ENCODE measurements around the gene HOMER3.

- TF ChIP-seq EZH2 (IDR thresholded peaks at IDR 0.05; ENCODE audit: insufficient read depth, poor library complexity, severe bottlenecking) (no peak), EZH2phosphoT487 (IDR thresholded peaks at IDR 0.05; ENCODE audit: insufficient read depth, low read depth) (no peak)
Observed at GRCh38 chr19:18951721-18952281, 10.8 kb upstream of the HOMER3 start.
